GM21515 (cell line): ENCODE data around the gene ATAD3A.
"Not testable (repeated sequence)": the region's sequence is repeated elsewhere in the genome, so short reads cannot be mapped to it uniquely, and the experiment has no call there.

Experiments
- ATAC-seq: cut with Tn5 transposase; IDR thresholded peaks from one replicate; pipeline ENCODE4 v1.9.1; 2021; ENCODE audit not compliant: unreplicated experiment

ATAD3A gene

GRCh38 chr1:1489231-1489630 is 22.7 kb upstream of the ATAD3A start:
- ATAC-seq, result no peak

GRCh38 chr1:1489861-1490260 is 22.1 kb upstream of the ATAD3A start:
- no peak for ATAC-seq

- no peak for ATAC-seq
Observed at GRCh38 chr1:1490633-1491230, 21.2 kb upstream of the ATAD3A start.

GRCh38 chr1:1491601-1492000 is 20.4 kb upstream of the ATAD3A start:
- ATAC-seq, result no peak

GRCh38 chr1:1494311-1494710 is 17.7 kb upstream of the ATAD3A start:
- ATAC-seq, result not testable (repeated sequence)

- ATAC-seq, result not testable (repeated sequence)
Observed at GRCh38 chr1:1495461-1495975, 16.4 kb upstream of the ATAD3A start.

GRCh38 chr1:1504777-1505365 is 7.1 kb upstream of the ATAD3A start:
- ATAC-seq, result not testable (repeated sequence)

- ATAC-seq, result not testable (repeated sequence)
Observed at GRCh38 chr1:1505366-1505798, 6.6 kb upstream of the ATAD3A start.

GRCh38 chr1:1505801-1506200 is 6.2 kb upstream of the ATAD3A start:
- ATAC-seq, result not testable (repeated sequence)

- ATAC-seq, result no peak
Observed at GRCh38 chr1:1507305-1507704, 4.7 kb upstream of the ATAD3A start.

- ATAC-seq, result not testable (repeated sequence)
Observed at GRCh38 chr1:1508775-1509464, 3.0 kb upstream of the ATAD3A start.

- ATAC-seq, result not testable (repeated sequence)
Observed at GRCh38 chr1:1509465-1509850, 2.5 kb upstream of the ATAD3A start.

- ATAC-seq, result no peak
Observed at GRCh38 chr1:1510912-1511532, 940 bp upstream of the ATAD3A start.

- ATAC-seq, result not testable (repeated sequence)
Observed at GRCh38 chr1:1512425-1512824, 463 bp downstream of the ATAD3A start.

GRCh38 chr1:1513675-1514074 is 1.7 kb downstream of the ATAD3A start:
- not testable (repeated sequence) for ATAC-seq

GRCh38 chr1:1514376-1514775 is 2.4 kb downstream of the ATAD3A start:
- not testable (repeated sequence) for ATAC-seq

GRCh38 chr1:1516923-1517322 is 5.0 kb downstream of the ATAD3A start:
- ATAC-seq, result not testable (repeated sequence)

GRCh38 chr1:1517973-1518620 is 6.1 kb downstream of the ATAD3A start:
- ATAC-seq, result no peak

GRCh38 chr1:1518621-1519007 is 6.7 kb downstream of the ATAD3A start:
- ATAC-seq, result not testable (repeated sequence)

GRCh38 chr1:1519805-1520505 is 8.0 kb downstream of the ATAD3A start:
- ATAC-seq, result not testable (repeated sequence)
